ENCODE results near the gene GSN.

Gene GSN

DNA sequence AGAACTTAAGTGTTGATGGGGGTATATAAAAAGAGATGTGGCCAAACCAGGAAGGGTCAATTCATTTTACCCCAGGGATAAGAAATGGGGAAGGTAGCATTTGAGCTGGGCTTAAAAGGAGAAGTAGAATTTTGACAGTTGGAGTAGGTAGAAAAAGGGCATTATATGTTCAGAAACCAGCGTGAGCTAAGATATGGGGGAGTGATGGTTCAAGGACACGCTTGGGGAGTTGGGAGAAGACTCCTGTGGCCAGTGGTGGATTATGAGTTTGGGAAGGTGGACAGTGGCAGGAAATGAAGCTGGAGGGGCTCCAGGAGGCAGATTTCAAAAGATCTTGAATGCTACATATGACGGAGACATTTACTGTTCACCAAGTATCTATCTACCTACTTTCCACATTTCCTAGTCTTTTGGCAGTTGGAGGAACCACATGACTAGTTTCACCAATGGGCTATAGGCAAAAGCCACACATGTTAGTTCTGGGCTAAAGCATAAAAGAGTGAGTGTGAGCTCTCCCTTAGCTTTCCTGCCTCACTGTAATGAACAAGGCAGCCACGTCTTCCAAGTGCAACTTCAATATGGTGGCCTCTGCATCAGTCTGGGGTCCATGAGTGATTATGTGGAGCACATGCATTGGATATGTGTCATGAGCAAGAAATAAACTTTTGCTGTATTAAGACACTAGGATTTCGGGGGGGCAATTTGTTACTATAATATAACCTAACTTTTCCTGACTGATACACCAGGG is 15.7 kb upstream of the GSN start:
- Histone ChIP-seq H3K9ac (ENCODE audit: low read length) (no peak overlapping the region), H3K4me3 (ENCODE audit: low read length) (no peak overlapping the region), H3K36me3 (ENCODE audit: control insufficient read depth, insufficient read depth, low read length, severe bottlenecking) (no peaks in the 10 kb centered on the region), H3K4me1 (ENCODE audit: control insufficient read depth, insufficient read depth, low read length) (peaks cover 3% of the 10 kb centered on the region), H3K27me3 (replicated peaks; ENCODE audit: control insufficient read depth, insufficient read depth, low read length) (no peaks in the 10 kb centered on the region), H3K9me3 (ENCODE audit: control insufficient read depth, low read length) (no peaks in the 10 kb centered on the region)
- DNase-seq (ENCODE audit: low read depth): no peak

DNA sequence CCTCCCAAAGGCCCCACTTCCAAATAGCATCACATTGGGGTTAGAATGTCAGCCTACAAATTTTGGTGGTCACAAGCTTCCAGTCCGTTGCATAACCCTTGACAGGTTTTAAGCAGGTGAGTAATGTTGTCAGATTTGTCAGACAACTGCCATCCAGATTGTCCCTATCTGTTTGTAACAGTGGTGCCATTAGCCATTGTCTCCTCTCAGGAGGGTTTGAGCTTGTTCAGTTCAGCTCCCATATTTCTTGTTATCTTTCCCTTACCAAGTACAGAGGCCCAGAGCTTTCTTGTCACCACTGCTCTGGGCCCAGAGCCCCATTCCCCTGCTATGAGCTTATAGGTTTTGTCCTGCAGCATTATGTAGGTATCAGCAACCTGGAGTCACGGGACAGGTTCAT is 14.8 kb upstream of the GSN start:
- H3K36me3 ChIP-seq (ENCODE audit: control insufficient read depth, insufficient read depth, low read length, severe bottlenecking): no peaks in the 10 kb centered on the region
- peaks cover 5% of the 10 kb centered on the region for H3K4me1 ChIP-seq (ENCODE audit: control insufficient read depth, insufficient read depth, low read length)
- no peaks in the 10 kb centered on the region for H3K27me3 ChIP-seq (replicated peaks; ENCODE audit: control insufficient read depth, insufficient read depth, low read length)
- H3K4me3 ChIP-seq (ENCODE audit: low read length): no peak overlapping the region
- DNase-seq (ENCODE audit: low read depth): no peak
- H3K9ac ChIP-seq (ENCODE audit: low read length): no peak overlapping the region
- no peaks in the 10 kb centered on the region for H3K9me3 ChIP-seq (ENCODE audit: control insufficient read depth, low read length)

DNA sequence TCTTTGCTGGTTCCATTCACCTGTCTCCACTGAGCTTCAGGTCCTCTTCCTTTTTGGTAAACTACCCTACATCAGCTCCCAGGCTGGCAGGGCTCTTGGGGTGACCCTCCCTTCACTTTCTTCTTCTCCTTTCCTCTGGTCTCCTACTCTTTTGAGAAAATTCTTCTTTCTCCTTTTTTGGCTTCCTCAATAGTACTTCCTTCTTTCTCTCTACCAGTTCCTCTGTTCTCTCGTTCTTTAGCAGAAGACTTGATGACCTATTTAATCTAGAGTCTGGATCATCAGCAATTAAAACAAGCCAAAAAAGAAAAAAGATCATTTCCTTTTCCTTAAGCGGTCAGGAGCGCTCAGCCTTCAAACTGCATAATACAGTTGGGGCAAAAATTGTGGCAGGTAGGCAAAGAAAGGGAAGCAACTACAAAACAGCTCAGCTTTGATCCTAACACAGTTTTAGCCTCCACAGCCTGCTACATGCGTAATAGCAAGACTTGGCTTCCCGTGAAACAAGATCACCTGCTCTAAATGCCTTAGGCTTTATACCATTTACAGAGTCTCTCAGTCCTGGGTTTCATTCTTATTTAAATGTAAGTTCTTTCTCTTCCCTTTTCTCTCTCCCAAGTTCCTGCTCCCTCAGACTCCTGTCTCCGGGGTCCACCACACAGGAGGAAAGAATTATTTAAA is 14.0 kb upstream of the GSN start:
- peaks cover 5% of the 10 kb centered on the region for H3K4me1 ChIP-seq (ENCODE audit: control insufficient read depth, insufficient read depth, low read length)
- no peak overlapping the region for H3K4me3 ChIP-seq (ENCODE audit: low read length)
- no peaks in the 10 kb centered on the region for H3K36me3 ChIP-seq (ENCODE audit: control insufficient read depth, insufficient read depth, low read length, severe bottlenecking)
- no peaks in the 10 kb centered on the region for H3K9me3 ChIP-seq (ENCODE audit: control insufficient read depth, low read length)
- no peaks in the 10 kb centered on the region for H3K27me3 ChIP-seq (replicated peaks; ENCODE audit: control insufficient read depth, insufficient read depth, low read length)
- H3K9ac ChIP-seq (ENCODE audit: low read length): no peak overlapping the region
- no peak for DNase-seq (ENCODE audit: low read depth)

DNA sequence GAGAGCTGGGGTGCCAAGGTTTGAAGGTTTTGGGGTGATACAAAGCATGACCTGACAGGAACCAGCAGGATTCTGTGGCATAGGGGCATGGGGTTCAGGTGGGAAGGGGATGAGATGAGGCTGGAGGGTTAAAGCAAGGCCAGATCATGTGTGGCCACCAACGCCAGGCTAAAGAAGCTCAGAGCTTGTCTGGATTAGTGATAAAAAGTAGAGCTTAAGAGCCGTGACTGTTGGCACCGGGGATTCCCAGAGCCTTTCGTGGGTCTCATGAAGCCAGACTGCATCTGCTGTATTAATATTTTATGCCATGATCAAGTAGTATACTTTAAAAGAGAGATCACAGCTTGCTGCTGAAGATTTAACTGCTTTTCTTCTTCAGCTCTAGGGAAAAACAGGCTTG is 8.5 kb upstream of the GSN start:
- DNase-seq (ENCODE audit: low read depth): no peak
- peaks cover 31% of the 10 kb centered on the region for H3K4me1 ChIP-seq (ENCODE audit: control insufficient read depth, insufficient read depth, low read length)

DNA sequence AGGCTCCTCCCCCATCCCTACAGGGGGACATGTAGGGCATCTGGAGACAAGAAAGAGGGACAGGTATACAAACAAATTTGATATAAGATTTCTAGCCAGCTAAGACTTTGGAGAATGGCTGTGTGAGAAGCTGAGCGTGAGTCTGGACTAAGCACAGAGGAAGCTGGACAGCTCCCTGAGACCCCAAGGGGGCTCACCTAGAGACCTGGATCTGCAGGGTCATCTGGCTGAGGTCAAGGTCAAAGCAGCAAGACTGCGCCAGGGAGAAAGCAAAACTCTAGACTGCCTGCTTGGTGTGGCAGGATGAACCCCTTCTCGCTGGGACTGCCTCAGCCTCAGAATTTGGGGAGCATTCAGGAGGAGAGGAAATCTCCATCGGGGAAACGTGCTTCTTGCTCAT is 8.0 kb upstream of the GSN start:
- peaks cover 31% of the 10 kb centered on the region for H3K4me1 ChIP-seq (ENCODE audit: control insufficient read depth, insufficient read depth, low read length)
- no peaks in the 10 kb centered on the region for H3K9me3 ChIP-seq (ENCODE audit: control insufficient read depth, low read length)
- no peak overlapping the region for H3K9ac ChIP-seq (ENCODE audit: low read length)
- H3K27me3 ChIP-seq (replicated peaks; ENCODE audit: control insufficient read depth, insufficient read depth, low read length): no peaks in the 10 kb centered on the region
- DNase-seq (ENCODE audit: low read depth): no peak
- H3K4me3 ChIP-seq (ENCODE audit: low read length): no peak overlapping the region
- no peaks in the 10 kb centered on the region for H3K36me3 ChIP-seq (ENCODE audit: control insufficient read depth, insufficient read depth, low read length, severe bottlenecking)

More for the DNA sequence above, 8.5 kb upstream of the GSN start:
- Histone ChIP-seq H3K9ac (ENCODE audit: low read length) (no peak overlapping the region), H3K27me3 (replicated peaks; ENCODE audit: control insufficient read depth, insufficient read depth, low read length) (no peaks in the 10 kb centered on the region), H3K36me3 (ENCODE audit: control insufficient read depth, insufficient read depth, low read length, severe bottlenecking) (no peaks in the 10 kb centered on the region), H3K4me3 (ENCODE audit: low read length) (no peak overlapping the region), H3K9me3 (ENCODE audit: control insufficient read depth, low read length) (no peaks in the 10 kb centered on the region)

DNA sequence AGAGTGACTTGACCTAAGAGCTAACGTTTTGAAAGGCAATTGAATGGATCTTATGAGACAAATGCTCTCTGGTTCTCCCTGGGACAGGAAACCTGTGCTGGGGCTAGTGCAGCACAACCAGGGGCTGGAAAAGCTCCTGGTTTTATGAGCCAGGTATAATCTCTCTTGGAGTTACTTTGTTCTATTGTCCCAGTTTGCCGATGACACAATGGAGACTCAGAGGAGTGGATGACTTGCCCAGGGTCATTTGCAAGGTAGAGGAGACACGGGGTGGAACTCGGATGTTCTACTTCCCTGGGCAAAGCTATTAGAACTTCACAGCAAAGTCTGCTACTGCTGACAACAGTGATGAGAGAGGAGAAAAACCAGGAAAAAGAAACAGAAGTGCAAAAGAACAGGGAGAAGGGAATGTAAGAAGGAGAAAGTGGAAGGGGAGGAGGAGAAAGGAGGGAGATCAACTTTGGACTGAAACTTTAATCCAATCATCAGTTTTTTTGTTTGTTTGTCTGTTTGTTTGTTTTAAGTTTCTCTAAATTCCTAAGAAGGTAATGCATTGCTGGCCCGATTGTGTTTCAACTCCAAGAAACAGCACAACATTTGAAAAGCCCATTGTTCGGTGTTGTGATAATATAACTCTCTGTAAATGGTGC is 7.4 kb upstream of the GSN start:
- Histone ChIP-seq H3K36me3 (ENCODE audit: control insufficient read depth, insufficient read depth, low read length, severe bottlenecking) (no peaks in the 10 kb centered on the region), H3K9me3 (ENCODE audit: control insufficient read depth, low read length) (no peaks in the 10 kb centered on the region), H3K27me3 (replicated peaks; ENCODE audit: control insufficient read depth, insufficient read depth, low read length) (no peaks in the 10 kb centered on the region), H3K4me3 (ENCODE audit: low read length) (peak overlapping the region; percentile 30), H3K9ac (ENCODE audit: low read length) (peak overlapping the region; percentile 37), H3K4me1 (ENCODE audit: control insufficient read depth, insufficient read depth, low read length) (peaks cover 31% of the 10 kb centered on the region)
- DNase-seq (ENCODE audit: low read depth): no peak

DNA sequence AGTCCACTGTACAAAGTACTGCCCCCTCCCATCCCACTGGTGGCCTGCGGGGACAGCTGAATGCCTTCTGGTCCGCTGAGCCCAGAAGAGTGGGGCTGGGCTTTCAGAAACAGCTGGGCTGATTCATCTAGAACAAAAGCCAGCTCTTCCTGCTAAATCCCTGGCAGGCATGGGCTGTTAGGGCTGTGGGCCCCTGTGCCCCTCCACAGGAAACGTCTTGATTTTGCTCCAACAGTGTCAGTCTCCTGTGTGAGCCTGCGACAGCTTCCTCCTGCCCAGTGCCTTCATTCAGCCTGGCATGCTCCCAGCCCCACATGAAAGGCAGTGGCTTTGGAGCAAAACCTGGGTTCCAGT is 6.9 kb upstream of the GSN start:
- peak overlapping the region; percentile 30 for H3K4me3 ChIP-seq (ENCODE audit: low read length)
- peak; percentile 66 for DNase-seq (ENCODE audit: low read depth)

DNA sequence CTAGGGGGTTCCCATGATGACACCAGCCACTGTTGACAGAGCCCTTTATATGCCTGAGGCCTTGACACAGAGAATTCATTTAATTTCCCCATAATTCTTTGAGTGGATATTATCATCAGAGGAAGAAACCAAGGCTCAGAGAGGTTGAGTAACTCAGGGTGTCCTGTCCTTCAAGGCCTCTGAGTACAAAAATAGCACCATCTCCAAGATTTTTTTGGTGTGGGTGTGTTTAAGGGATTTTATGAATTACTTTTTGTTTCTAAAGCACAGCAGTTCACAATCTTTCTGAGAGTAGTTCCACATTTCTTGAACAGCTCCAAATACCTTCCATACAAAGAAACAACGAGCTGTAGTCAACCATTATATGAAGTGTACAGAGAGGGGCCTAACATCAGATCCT is 6.2 kb upstream of the GSN start:
- H3K9ac ChIP-seq (ENCODE audit: low read length): peak overlapping the region; percentile 37
- DNase-seq (ENCODE audit: low read depth): no peak
- H3K4me3 ChIP-seq (ENCODE audit: low read length): peak overlapping the region; percentile 30
- H3K4me1 ChIP-seq (ENCODE audit: control insufficient read depth, insufficient read depth, low read length): peaks cover 33% of the 10 kb centered on the region
- H3K27me3 ChIP-seq (replicated peaks; ENCODE audit: control insufficient read depth, insufficient read depth, low read length): no peaks in the 10 kb centered on the region
- no peaks in the 10 kb centered on the region for H3K36me3 ChIP-seq (ENCODE audit: control insufficient read depth, insufficient read depth, low read length, severe bottlenecking)
- no peaks in the 10 kb centered on the region for H3K9me3 ChIP-seq (ENCODE audit: control insufficient read depth, low read length)

More for the DNA sequence above, 6.9 kb upstream of the GSN start:
- H3K9ac ChIP-seq (ENCODE audit: low read length): peak overlapping the region; percentile 37
- H3K27me3 ChIP-seq (replicated peaks; ENCODE audit: control insufficient read depth, insufficient read depth, low read length): no peaks in the 10 kb centered on the region
- no peaks in the 10 kb centered on the region for H3K9me3 ChIP-seq (ENCODE audit: control insufficient read depth, low read length)
- H3K4me1 ChIP-seq (ENCODE audit: control insufficient read depth, insufficient read depth, low read length): peaks cover 31% of the 10 kb centered on the region
- H3K36me3 ChIP-seq (ENCODE audit: control insufficient read depth, insufficient read depth, low read length, severe bottlenecking): no peaks in the 10 kb centered on the region

DNA sequence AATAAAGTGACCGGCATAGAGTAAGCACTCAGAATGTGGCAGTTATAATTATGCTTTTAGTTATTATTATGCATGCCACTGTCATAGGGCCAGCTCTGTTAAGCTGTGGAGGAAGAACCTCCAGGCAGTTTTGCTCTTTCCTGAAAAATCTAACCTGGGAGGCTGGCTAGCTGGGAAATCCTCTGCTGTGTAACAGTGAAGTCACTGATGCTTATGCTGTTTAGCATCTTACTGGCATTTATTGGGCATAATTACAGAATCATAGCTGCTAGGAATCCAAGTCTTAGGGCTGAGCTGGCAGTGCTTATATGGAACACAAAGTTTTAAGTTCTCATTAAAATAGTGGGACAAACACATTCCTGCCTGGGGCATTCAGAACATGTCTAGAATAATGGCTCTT is 5.5 kb upstream of the GSN start:
- Histone ChIP-seq H3K36me3 (ENCODE audit: control insufficient read depth, insufficient read depth, low read length, severe bottlenecking) (no peaks in the 10 kb centered on the region), H3K4me3 (ENCODE audit: low read length) (no peak overlapping the region), H3K4me1 (ENCODE audit: control insufficient read depth, insufficient read depth, low read length) (peaks cover 39% of the 10 kb centered on the region), H3K9ac (ENCODE audit: low read length) (peak overlapping the region; percentile 14), H3K27me3 (replicated peaks; ENCODE audit: control insufficient read depth, insufficient read depth, low read length) (no peaks in the 10 kb centered on the region), H3K9me3 (ENCODE audit: control insufficient read depth, low read length) (no peaks in the 10 kb centered on the region)
- DNase-seq (ENCODE audit: low read depth): no peak

DNA sequence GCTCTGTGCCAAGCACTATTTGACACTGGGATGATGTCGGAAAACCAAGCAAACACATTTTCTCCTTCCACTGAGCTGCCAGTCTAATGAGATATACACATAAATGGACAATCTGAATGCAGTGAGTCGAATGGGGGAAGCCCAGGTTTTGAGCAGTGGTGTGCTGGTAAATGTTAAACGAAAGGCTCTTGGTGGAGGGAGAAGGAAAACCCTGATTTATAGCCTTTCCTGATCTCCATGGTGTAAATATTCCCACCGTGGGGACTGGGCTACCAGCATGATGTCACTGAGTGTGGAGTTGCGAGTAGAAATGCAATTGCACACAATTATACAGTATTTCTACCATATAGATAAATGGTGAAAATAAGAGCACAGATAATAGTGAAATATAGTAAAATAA is 5.0 kb upstream of the GSN start:
- Histone ChIP-seq H3K9ac (ENCODE audit: low read length) (no peak overlapping the region), H3K36me3 (ENCODE audit: control insufficient read depth, insufficient read depth, low read length, severe bottlenecking) (no peaks in the 10 kb centered on the region), H3K27me3 (replicated peaks; ENCODE audit: control insufficient read depth, insufficient read depth, low read length) (no peaks in the 10 kb centered on the region), H3K4me3 (ENCODE audit: low read length) (no peak overlapping the region), H3K4me1 (ENCODE audit: control insufficient read depth, insufficient read depth, low read length) (peaks cover 39% of the 10 kb centered on the region), H3K9me3 (ENCODE audit: control insufficient read depth, low read length) (no peaks in the 10 kb centered on the region)
- no peak for DNase-seq (ENCODE audit: low read depth)

DNA sequence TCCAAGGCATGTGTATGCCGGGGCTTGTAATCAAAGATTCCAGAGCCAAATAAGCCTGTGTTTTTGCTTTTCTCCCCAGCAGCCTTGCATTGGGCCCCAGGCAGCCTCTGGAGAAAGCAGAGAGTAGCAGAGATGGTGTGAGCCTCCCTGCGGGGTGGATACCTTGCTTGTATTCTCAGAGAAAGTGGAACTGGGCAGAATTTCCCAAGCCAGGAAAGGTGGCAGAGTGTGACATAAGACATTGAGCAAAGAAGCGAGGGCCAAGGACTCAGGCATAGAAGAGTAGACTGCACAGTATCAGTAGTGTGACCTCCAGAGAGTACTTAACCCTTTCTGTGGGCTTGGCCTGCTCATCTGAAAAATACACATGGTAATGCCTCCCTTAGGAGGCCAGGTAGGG is 1.6 kb upstream of the GSN start:
- DNase-seq (ENCODE audit: low read depth): no peak
- H3K36me3 ChIP-seq (ENCODE audit: control insufficient read depth, insufficient read depth, low read length, severe bottlenecking): no peaks in the 10 kb centered on the region
- H3K9me3 ChIP-seq (ENCODE audit: control insufficient read depth, low read length): no peaks in the 10 kb centered on the region
- H3K9ac ChIP-seq (ENCODE audit: low read length): no peak overlapping the region
- no peaks in the 10 kb centered on the region for H3K27me3 ChIP-seq (replicated peaks; ENCODE audit: control insufficient read depth, insufficient read depth, low read length)
- H3K4me1 ChIP-seq (ENCODE audit: control insufficient read depth, insufficient read depth, low read length): peaks cover 55% of the 10 kb centered on the region
- no peak overlapping the region for H3K4me3 ChIP-seq (ENCODE audit: low read length)

Data from adipocyte (in vitro differentiated cells).